IMR-90 (cell line): ENCODE data around the gene IL1R2. TPM values are rescaled to one million over a fixed set of nuclear protein-coding genes. Genes with fewer than 3 reads are reported as not detected.

Source experiments
- ATAC-seq: fragments of 200-7000 bp; cut with Tn5 transposase; 2 replicates; pipeline ENCODE4 v1.9.1; 2020; ENCODE audit warnings: low read depth, mild to moderate bottlenecking, moderate library complexity
- BruUV-seq: library from RNA; stranded (reverse); fragments of 400-500 nt; replicated peaks from 2 replicates; lab custom pipeline; 2021; lab: Mats Ljungman, UMichigan
- CTCF ChIA-PET: fragments of 300-600 bp; formaldehyde crosslinking; extraction: SDS; loops from one replicate; lab custom pipeline; 2021; ENCODE audit warnings: antibody characterized with exemption; lab: Yijun Ruan, JAX
- POLR2A ChIA-PET: fragments of 300-600 bp; sonication (Branson Sonifier 250); formaldehyde crosslinking; loops from one replicate; lab custom pipeline; 2022; ENCODE audit warnings: antibody characterized with exemption; ENCODE audit not compliant: unreplicated experiment; lab: Charles Lee
- DNase-seq: peaks from one replicate; pipeline ENCODE4 v3.0.0; 2013
- H2AFZ ChIP-seq: replicated peaks from 2 replicates; pipeline ENCODE3; 2013; ENCODE audit warnings: low read length, mild to moderate bottlenecking; ENCODE audit not compliant: poor library complexity
- H2AK5ac ChIP-seq: 2 replicates; pipeline ENCODE4 v1.6.1; 2013; ENCODE audit warnings: low read depth, low read length, inconsistent platforms
- H2AK9ac ChIP-seq: replicated peaks from 2 replicates; pipeline ENCODE3; 2013; ENCODE audit warnings: mild to moderate bottlenecking, low read depth, low read length, moderate library complexity; ENCODE audit not compliant: poor library complexity
- H2BK120ac ChIP-seq: 2 replicates; pipeline ENCODE4 v1.6.1; 2013; ENCODE audit warnings: low read depth, low read length, inconsistent platforms
- H2BK15ac ChIP-seq: 3 replicates; pipeline ENCODE4 v1.6.1; 2013; ENCODE audit warnings: low read depth, low read length, inconsistent platforms
- H2BK20ac ChIP-seq: 2 replicates; pipeline ENCODE4 v1.6.1; 2013; ENCODE audit warnings: low read depth, mild to moderate bottlenecking, inconsistent platforms, low read length, moderate library complexity
- H2BK5ac ChIP-seq: 2 replicates; pipeline ENCODE4 v1.6.1; 2013; ENCODE audit warnings: mild to moderate bottlenecking, low read depth, low read length, inconsistent platforms; ENCODE audit not compliant: poor library complexity, severe bottlenecking
- H3K14ac ChIP-seq: replicated peaks from 2 replicates; pipeline ENCODE4 v1.6.1; 2013; ENCODE audit warnings: low read depth, low read length, inconsistent platforms
- H3K18ac ChIP-seq: 2 replicates; pipeline ENCODE4 v1.6.1; 2013; ENCODE audit warnings: low read depth, low read length, control low read depth
- H3K23ac ChIP-seq: 2 replicates; pipeline ENCODE4 v1.6.1; 2013; ENCODE audit warnings: low read depth, low read length, inconsistent platforms
- H3K27ac ChIP-seq: 2 replicates; pipeline ENCODE4 v1.5.1; 2013; ENCODE audit warnings: mild to moderate bottlenecking, control low read depth, low read length; ENCODE audit not compliant: insufficient read depth
- H3K27me3 ChIP-seq: 2 replicates; pipeline ENCODE4 v1.6.1; 2013; ENCODE audit warnings: low read length; ENCODE audit not compliant: control insufficient read depth, insufficient read depth
- H3K36me3 ChIP-seq: 2 replicates; pipeline ENCODE4 v1.6.1; 2013; ENCODE audit warnings: low read length, mixed read lengths; ENCODE audit not compliant: control insufficient read depth, insufficient read depth
- H3K4ac ChIP-seq: 2 replicates; pipeline ENCODE4 v1.6.1; 2013; ENCODE audit warnings: low read depth, low read length, inconsistent platforms
- H3K4me1 ChIP-seq: 2 replicates; pipeline ENCODE4 v1.6.1; 2013; ENCODE audit warnings: low read length, mixed read lengths; ENCODE audit not compliant: control insufficient read depth, insufficient read depth
- H3K4me2 ChIP-seq: 2 replicates; pipeline ENCODE4 v1.6.1; 2013; ENCODE audit warnings: low read depth, mild to moderate bottlenecking, control low read depth, low read length, moderate library complexity
- H3K4me3 ChIP-seq: 2 replicates; pipeline ENCODE4 v1.5.1; 2013; ENCODE audit warnings: low read depth, mild to moderate bottlenecking, control low read depth, low read length, moderate library complexity; ENCODE audit not compliant: insufficient read depth
- H3K56ac ChIP-seq: 2 replicates; pipeline ENCODE4 v1.6.1; 2013; ENCODE audit warnings: low read length, inconsistent platforms; ENCODE audit not compliant: insufficient read depth; ENCODE audit errors: extremely low read depth
- H3K79me1 ChIP-seq, 2 experiments: 2 replicates each; pipeline ENCODE4 v1.6.1; 2013; ENCODE audit warnings: low read length in 2 of 2, inconsistent platforms in 1 of 2, low read depth in 1 of 2
- H3K9ac ChIP-seq: 2 replicates; pipeline ENCODE4 v1.6.1; 2013; ENCODE audit warnings: low read depth, low read length, control low read depth
- H3K9me1 ChIP-seq: 2 replicates; pipeline ENCODE4 v1.6.1; 2013; ENCODE audit warnings: low read length, inconsistent platforms; ENCODE audit not compliant: insufficient read depth
- H3K9me3 ChIP-seq: 2 replicates; pipeline ENCODE4 v1.6.1; 2013; ENCODE audit warnings: low read length; ENCODE audit not compliant: control insufficient read depth, insufficient read depth
- H4K20me1 ChIP-seq: 2 replicates; pipeline ENCODE4 v1.6.1; 2013; ENCODE audit warnings: low read length, inconsistent platforms; ENCODE audit not compliant: insufficient read depth
- H4K5ac ChIP-seq: 2 replicates; pipeline ENCODE4 v1.6.1; 2013; ENCODE audit warnings: mild to moderate bottlenecking, low read depth, low read length, control low read depth
- H4K8ac ChIP-seq, 2 experiments: 2 replicates each; pipeline ENCODE4 v1.6.1; 2013; ENCODE audit warnings: low read depth in 2 of 2, low read length in 2 of 2, control low read depth in 1 of 2, inconsistent platforms in 1 of 2
- H4K91ac ChIP-seq: 2 replicates; pipeline ENCODE4 v1.6.1; 2013; ENCODE audit warnings: low read depth, low read length, inconsistent platforms; ENCODE audit not compliant: insufficient read depth
- BHLHE40 ChIP-seq: fragments of 150-350 bp; IDR thresholded peaks from 2 replicates; pipeline ENCODE4 v1.6.1; 2016; ENCODE audit warnings: mild to moderate bottlenecking, low read depth, low read length
- CHD1 ChIP-seq: IDR thresholded peaks from 2 replicates; pipeline ENCODE4 v1.6.1; 2012; ENCODE audit warnings: low read depth, low read length, improper control_type of control experiment
- MAZ ChIP-seq: IDR thresholded peaks from 2 replicates; pipeline ENCODE4 v1.6.1; 2012; ENCODE audit warnings: low read depth, mild to moderate bottlenecking, low read length, improper control_type of control experiment, moderate library complexity, borderline replicate concordance
- MXI1 ChIP-seq: IDR thresholded peaks from 2 replicates; pipeline ENCODE4 v1.6.1; 2012; ENCODE audit warnings: low read depth, mild to moderate bottlenecking, low read length, moderate library complexity, borderline replicate concordance
- NFE2L2 ChIP-seq: fragments of 150-350 bp; IDR thresholded peaks from 2 replicates; pipeline ENCODE4 v1.6.1; 2016; ENCODE audit warnings: low read depth, mild to moderate bottlenecking, low read length
- POLR2A ChIP-seq: IDR thresholded peaks from 2 replicates; pipeline ENCODE4 v1.6.1; 2012; ENCODE audit warnings: mild to moderate bottlenecking, low read depth, low read length
- RAD21 ChIP-seq: IDR thresholded peaks from 2 replicates; pipeline ENCODE4 v1.6.1; 2012; ENCODE audit warnings: low read length, improper control_type of control experiment
- RCOR1 ChIP-seq: IDR thresholded peaks from 2 replicates; pipeline ENCODE4 v1.6.1; 2012; ENCODE audit warnings: mild to moderate bottlenecking, low read length, improper control_type of control experiment; ENCODE audit not compliant: insufficient replicate concordance
- RFX5 ChIP-seq: IDR thresholded peaks from 2 replicates; pipeline ENCODE4 v1.8.0; 2012; ENCODE audit warnings: low read depth, mild to moderate bottlenecking, low read length, moderate library complexity
- SMC3 ChIP-seq: fragments of 150-350 bp; IDR thresholded peaks from 2 replicates; pipeline ENCODE4 v1.6.1; 2016; ENCODE audit warnings: low read depth, mild to moderate bottlenecking, antibody characterized with exemption, low read length, moderate library complexity
- USF2 ChIP-seq: fragments of 150-350 bp; IDR thresholded peaks from 2 replicates; pipeline ENCODE4 v1.6.1; 2017; ENCODE audit warnings: mild to moderate bottlenecking, antibody characterized with exemption, low read length, low read depth
- WGBS, 2 experiments: methylation state at CpG; one replicate each; pipeline versions ENCODE4 v1.1.5 to v1.1.7; 2013; ENCODE audit warnings: missing lambda C conversion rate in 2 of 2; ENCODE audit not compliant: insufficient read length in 1 of 2; ENCODE audit errors: extremely low coverage in 2 of 2; 5-methylcytosine and 5-hydroxymethylcytosine counted together
- dilution Hi-C: fragments of 300-500 bp; cut with HindIII; formaldehyde crosslinking; loops from one replicate; pipeline ENCODE4 v1.14.3; 2018; ENCODE audit warnings: low sequenced_read_pairs; ENCODE audit not compliant: unreplicated experiment
- in situ Hi-C: fragments of 300-500 bp; cut with MboI; formaldehyde crosslinking; loops from 3 replicates; pipeline ENCODE4 v1.14.3; 2019; ENCODE audit warnings: low sequenced_read_pairs, inconsistent platforms, mixed read lengths
- intact Hi-C: fragments of 100-400 bp; cut with micrococcal nuclease; formaldehyde crosslinking; loops from 2 replicates; pipeline ENCODE4 v1.10.0; 2022
- polyA plus RNA-seq, 3 experiments: library from polyadenylated mRNA; depleted of rRNA; stranded (reverse); fragments of >200 nt; gene quantifications; 2 replicates each; pipeline ENCODE4 v1.2.3, GENCODE V29; 2012; ENCODE audit warnings: low replicate concordance in 1 of 3
- total RNA-seq: library from RNA; depleted of rRNA; stranded (reverse); fragments of >200 nt; gene quantifications from 2 replicates; pipeline ENCODE4 v1.2.3, GENCODE V29; 2012
- TF ChIP-seq, protein P1 (sequence below): conservative IDR thresholded peaks from 2 replicates; pipeline ENCODE4 v1.5.1; 2012; ENCODE audit warnings: mild to moderate bottlenecking, low read depth, low read length, improper control_type of control experiment

The IL1R2 gene
- total and polyA plus RNA-seq, 2 of the 4 experiments (the other 2 are of a cell fraction): not detected

- Histone ChIP-seq H3K4me2 (no peak overlapping the region), H2BK120ac (peak overlapping the region; percentile 87), H3K4me3 (no peak overlapping the region), H3K79me1 (no peaks in the 10 kb centered on the region), H3K56ac (no peak overlapping the region), H3K27ac (peak overlapping the region; percentile 31; the same call in 1 of the 2 replicates), H4K5ac (peak overlapping the region; percentile 61), H4K8ac (peak overlapping the region in 1 of 2 experiments; percentile 79; a peak in 2 of 4 replicates), H3K14ac (peak overlapping the region; percentile 58), H3K18ac (peak overlapping the region; percentile 43), H3K23ac (no peak overlapping the region), H4K20me1 (no peaks in the 10 kb centered on the region), H3K9me3 (no peaks in the 10 kb centered on the region), H3K27me3 (no peaks in the 10 kb centered on the region), H2AFZ (peak overlapping the region; percentile 88), H3K4ac (peak overlapping the region; percentile 81), H2AK9ac (peak overlapping the region; percentile 92), H3K4me1 (peaks cover 9% of the 10 kb centered on the region; the same call in 1 of the 2 replicates), H2AK5ac (peak overlapping the region; percentile 96), H2BK5ac (no peak overlapping the region), H2BK20ac (peak overlapping the region; percentile 82), H4K91ac (peak overlapping the region; percentile 74), H3K36me3 (no peaks in the 10 kb centered on the region), H2BK15ac (peak overlapping the region; percentile 17; the same call in 1 of the 3 replicates), H3K9ac (no peak overlapping the region), H3K9me1 (0 out of 2 replicates have a peak, but pooled peaks cover 3% of the 10 kb centered on the region)
- peak; percentile 99 for ATAC-seq
- WGBS, 2 experiments: 2% methylated on average over 6 of the region's 18 CpGs; no CpG with 5 or more reads in 1 of the 2 experiments
- in situ Hi-C loops (loop anchor here (5.0 to 10.0 kb wide), 3 partner anchors 124 to 332 kb away; partner anchors contain the start of gene IL1R1), dilution Hi-C loops (loop anchor here (25.0 kb wide), 1 partner anchor 142 kb away; no protein-coding TSS in a partner anchor), intact Hi-C loops (loop anchor here (1.0 to 5.0 kb wide), 7 partner anchors 44 to 429 kb away; partner anchors contain the start of genes IL18R1 and IL1R1)
- peak; percentile 88 for DNase-seq
- CTCF ChIA-PET: interaction anchor here (0.6 to 2.3 kb wide), 25 partner anchors 11 to 227 kb away, joined by 3 to 26 read pairs (median 5); partner anchors contain the start of gene IL1R1
- POLR2A ChIA-PET: interaction anchor here (0.6 kb wide), 1 partner anchor 431 kb away, joined by 3 read pairs; no protein-coding TSS in a partner anchor
- TF ChIP-seq RCOR1 (no peak), RFX5 (0 out of 2 replicates have a peak, but pooled peaks have one; percentile 18), MXI1 (peak; percentile 26; the same call in 1 of the 2 replicates), MAZ (peak; percentile 32; the same call in 1 of the 2 replicates), CHD1 (peak; percentile 81; the same call in 1 of the 2 replicates), NFE2L2 (no peak), BHLHE40 (no peak), RAD21 (peak; percentile 99), USF2 (no peak), POLR2A (peak; percentile 62), SMC3 (peak; percentile 99)
- TF ChIP-seq, protein P1, sequence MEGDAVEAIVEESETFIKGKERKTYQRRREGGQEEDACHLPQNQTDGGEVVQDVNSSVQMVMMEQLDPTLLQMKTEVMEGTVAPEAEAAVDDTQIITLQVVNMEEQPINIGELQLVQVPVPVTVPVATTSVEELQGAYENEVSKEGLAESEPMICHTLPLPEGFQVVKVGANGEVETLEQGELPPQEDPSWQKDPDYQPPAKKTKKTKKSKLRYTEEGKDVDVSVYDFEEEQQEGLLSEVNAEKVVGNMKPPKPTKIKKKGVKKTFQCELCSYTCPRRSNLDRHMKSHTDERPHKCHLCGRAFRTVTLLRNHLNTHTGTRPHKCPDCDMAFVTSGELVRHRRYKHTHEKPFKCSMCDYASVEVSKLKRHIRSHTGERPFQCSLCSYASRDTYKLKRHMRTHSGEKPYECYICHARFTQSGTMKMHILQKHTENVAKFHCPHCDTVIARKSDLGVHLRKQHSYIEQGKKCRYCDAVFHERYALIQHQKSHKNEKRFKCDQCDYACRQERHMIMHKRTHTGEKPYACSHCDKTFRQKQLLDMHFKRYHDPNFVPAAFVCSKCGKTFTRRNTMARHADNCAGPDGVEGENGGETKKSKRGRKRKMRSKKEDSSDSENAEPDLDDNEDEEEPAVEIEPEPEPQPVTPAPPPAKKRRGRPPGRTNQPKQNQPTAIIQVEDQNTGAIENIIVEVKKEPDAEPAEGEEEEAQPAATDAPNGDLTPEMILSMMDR: peak; percentile 99
- no TSS peak for BruUV-seq
These were observed 28.9 kb downstream of the IL1R2 start for GRCh38 chr2:102020596-102021170.
